ENCODE data around the gene NKAIN2.

NKAIN2 gene

DNA sequence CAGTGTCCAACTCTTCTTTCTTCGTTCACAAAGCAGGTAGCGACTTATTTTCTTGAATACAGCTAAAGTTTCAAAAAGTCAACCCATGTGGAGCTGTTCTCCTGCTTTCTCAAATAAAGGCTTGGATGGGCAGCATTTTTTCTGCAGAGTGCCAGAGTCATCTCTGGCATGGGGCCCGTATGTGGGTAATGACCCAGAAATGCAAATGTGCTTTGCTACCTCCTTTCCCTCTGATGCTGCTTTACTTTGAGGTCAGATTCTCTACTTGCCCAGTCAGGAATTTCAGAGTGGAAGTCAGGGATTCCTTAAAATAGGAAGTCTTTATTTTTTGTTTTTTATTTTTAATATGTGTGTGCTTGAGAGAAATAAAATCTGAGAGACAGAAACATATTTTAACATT is 4.9 kb downstream of the NKAIN2 start:
- no peak for DNase-seq (ENCODE audit: low read depth)

DNA sequence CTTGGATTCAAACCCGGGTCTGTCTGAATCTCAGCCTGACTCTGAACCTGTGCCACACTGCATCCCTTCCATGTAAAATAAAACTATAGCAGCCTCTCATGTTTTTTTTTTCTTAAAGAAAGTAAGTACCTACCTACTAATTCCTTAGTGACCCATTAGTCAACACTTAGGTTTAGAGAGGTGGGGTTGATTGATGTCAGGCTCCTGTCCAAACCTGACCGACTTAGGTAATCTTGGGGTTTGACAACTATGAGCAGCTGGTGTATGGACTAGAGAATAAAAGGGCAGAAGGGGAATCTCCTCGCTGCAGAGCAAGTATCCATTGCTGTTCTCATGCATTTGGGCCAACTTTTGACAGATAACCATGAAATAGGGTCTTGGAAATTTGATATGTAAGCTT is 6.5 kb downstream of the NKAIN2 start:
- no peak for DNase-seq (ENCODE audit: low read depth)

DNA sequence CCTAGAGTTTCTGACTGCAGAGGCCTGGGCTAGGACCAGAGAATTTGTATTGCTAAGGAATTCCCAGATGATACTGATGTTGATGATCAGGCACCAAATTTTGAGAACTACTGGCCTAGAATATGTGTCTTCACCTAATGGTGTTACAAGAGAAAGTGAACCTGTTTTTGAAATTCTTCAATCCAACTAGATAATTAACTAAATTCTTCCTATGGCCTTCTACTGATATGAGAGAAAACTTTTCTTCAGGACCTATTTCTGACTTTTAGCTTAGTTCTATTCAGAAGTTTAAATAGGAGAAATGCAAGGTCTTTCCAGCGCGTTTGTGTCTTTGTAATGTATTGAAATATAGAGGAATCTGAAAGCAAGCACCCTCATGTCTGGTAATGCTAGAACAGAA is 7.3 kb downstream of the NKAIN2 start:
- DNase-seq (ENCODE audit: low read depth) = no peak

DNA sequence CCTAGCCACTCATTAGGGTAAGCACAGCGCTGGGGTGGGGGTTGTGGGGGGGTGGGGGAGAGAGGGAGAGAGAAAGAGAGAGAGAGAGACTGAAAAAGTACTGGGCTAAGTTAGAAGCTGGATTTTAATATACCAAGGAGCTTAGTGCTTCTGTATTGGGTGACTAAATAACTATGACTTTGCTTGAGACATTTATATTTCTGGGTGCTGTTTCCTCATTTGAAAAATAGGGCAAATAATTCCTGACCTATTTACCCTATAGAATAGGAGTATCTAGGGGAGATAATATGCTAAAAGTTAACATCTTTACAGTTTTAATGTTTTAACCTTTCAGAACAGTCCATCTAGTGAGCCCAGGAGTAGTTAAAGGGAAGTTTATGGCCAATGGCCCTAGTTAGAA is 7.7 kb downstream of the NKAIN2 start:
- DNase-seq (ENCODE audit: low read depth) = no peak

DNA sequence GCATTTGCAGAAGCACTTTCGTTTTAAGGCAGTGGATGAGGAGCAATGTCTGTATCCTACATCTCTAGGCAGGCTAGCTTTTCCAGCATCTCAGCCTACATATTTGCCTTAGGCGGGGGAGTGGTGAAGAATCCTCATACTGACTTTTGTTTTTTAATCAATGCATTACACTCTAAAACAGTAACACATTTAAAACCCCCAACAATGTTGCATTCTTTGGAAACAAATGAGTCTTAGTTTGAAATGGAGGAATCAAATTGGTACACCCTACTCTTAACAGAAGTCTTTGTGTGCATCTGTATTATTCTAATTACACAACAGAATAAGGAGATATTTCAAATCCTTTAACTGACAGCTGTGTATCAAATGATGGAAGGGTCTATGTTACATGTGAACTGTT is 9.0 kb downstream of the NKAIN2 start:
- DNase-seq (ENCODE audit: low read depth) = no peak

DNA sequence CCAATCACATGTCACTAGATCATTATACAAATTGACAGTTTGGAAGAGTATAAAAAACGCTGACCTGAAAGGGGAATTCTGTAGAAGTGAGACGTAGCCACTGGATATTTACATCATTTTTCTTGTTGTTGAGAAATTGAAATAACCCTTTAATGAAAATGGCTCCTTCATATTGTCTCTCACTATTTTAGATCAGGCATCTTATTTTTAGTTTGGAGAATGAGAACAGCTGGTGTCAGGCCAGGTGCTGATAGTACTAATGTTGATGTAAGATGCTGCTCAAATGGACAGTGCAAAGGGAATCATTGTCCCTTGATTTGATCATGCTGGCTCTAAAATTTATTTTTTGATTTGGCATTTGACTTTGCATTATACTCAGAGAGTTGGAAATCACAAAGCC is 17.4 kb downstream of the NKAIN2 start:
- DNase-seq (ENCODE audit: low read depth) = no peak

DNA sequence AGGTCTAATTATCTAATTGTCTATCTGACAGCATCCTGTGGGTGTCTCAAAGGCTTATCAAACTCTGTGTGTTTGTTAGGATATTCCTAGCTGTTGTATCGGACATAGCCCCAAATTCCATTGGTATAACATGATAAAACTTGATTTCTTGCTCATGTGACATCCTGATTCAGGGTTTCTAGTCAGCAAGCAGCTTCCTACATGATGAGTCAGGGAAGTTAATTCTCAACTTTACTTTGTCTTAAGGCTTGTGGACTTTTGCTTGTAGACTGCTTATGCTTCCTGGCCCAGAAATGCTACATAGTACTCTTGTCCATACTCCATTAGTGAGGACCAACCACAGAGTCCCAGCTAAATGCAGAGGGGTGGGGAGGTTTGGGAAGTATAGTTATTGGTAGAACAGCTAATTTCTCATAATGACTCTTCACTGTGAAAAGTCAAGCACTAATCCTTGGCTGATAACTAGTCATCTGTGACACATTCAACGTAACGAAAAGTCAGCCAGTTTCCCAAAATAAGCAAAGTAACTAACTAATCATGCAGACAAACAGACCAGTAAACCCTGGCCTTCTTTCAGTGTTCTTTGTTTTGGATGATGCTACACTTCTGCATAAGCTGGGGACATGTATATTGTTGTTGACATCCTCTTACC is 25.8 kb downstream of the NKAIN2 start:
- no peak for DNase-seq (ENCODE audit: low read depth)

DNA sequence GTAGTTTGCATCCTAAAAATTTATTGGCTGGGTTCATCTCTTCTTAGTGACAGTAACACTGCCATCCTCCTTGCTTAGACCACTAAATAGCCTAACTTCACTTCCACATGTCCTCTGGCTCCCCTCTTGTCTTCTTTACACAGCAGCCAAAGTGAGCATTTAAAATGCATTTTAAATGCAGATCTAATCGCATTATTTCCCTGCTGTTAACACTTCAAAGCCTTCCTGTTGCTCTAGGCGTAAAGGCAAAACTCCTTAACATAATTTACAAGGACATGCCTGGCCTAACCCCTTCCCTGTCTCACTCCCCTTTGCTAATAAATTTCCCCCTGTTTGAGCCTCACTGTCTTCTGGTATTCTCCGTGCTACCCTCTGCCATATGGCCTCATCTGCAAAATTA is 26.5 kb downstream of the NKAIN2 start:
- DNase-seq (ENCODE audit: low read depth) = no peak

DNA sequence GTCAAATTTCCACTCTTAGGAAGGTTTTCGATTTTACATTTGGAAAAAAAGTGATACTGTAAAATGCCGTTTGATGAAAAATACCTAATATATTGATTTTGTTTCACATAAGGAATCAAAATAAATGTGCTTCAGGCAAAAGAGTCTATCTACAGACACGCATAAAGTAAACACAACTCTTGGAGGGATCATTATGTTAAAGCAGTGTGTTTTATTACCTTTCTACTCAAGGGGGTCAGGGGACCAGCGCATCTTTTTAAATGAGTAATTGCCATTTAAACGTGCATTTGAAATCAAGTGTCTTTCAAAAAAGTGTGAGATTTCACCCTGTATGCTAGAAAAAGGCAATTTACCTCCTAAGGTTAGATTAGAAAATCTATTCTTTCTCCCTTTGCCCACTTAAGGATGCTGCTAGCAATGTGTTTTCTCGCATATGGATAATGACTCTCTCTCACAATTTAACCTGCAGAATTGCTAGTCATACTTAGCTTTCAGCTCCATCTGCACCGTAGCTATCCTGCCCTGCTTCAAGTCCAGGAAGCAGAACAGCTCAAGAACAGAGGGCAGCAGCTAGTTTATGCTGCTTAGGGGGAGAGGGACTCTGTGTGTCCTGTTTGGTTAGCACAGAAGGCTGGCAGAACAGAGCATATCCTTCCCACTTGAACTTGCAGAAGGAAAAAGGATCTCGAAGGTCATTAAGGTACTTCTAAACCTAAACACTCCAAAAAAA is 35.0 kb downstream of the NKAIN2 start:
- DNase-seq (ENCODE audit: low read depth) = no peak

DNA sequence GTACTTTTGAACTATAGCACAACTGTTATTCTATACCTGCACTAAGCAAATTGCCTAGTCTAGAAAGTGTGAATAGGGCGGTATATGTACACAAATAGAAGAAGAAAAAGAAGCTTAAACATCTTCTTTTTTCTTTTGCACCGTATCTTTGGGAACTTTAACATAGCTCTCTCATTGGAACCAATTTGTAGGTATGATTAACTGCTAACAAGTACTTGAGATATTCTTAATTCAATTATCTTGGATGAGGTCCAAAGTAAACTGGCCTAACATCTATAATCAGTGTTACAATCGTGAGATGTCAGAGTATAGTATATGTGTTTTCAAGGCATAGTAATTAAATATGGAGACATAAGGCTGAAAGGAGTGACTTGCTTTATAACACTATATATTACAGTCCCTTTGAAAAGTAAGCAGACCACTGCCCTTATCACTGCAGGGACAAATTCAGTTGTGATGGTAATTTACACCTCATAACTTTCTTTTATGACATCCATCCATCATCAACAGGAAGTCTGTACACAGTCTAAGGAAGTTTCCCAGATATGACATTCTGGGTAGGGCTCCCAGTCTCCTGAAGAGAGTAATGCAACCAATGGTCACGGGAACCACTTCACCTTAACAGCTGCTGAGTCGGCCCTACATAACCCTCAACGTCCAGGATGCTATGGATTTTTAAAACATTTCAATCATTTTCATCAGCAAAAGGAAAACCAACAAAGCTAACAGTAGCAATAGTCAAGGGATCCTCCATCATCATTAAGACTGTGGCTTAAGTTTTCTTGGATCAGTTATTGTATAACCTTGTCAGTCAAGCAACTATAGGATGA is 37.6 kb downstream of the NKAIN2 start:
- DNase-seq (ENCODE audit: low read depth) = no peak

DNA sequence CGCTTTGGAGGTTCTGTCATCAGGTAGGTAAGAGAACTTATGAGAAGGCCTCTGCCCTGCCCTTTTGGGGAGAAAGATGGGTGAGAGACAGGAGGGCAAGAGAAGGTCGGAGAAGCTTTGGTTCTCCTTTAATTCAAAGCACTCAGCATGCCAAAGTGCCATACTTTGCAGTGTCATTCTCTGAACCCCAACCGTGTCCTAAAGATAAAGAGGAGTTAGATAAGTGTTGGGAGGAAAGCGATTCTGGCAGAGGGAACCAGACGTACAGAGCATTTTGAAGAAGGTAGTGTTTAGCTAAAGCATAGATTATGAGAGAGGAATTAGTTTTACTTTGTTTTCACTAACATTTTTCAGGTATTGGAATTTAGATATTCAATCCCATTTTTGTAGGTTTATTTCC is 40.3 kb downstream of the NKAIN2 start:
- no peak for DNase-seq (ENCODE audit: low read depth)

DNA sequence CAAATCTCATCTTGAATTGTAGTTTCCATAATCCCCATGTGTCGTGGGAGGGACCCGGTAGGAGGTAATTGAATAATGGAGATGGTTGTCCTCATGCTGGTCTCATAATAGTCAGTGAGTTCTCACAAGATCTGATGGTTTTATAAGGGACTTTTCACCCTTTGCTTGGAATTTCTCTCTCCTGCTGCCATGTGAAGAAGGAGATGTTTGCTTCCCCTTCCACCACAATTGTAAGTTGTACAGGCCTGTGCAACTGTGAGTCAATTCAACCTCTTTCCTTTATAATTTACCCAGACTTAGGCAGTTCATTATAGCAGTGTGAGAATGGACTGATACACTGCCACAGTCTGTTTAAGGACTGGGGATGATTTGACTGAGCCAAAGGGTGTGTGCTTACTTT is 44.7 kb downstream of the NKAIN2 start:
- no peak for DNase-seq (ENCODE audit: low read depth)

DNA sequence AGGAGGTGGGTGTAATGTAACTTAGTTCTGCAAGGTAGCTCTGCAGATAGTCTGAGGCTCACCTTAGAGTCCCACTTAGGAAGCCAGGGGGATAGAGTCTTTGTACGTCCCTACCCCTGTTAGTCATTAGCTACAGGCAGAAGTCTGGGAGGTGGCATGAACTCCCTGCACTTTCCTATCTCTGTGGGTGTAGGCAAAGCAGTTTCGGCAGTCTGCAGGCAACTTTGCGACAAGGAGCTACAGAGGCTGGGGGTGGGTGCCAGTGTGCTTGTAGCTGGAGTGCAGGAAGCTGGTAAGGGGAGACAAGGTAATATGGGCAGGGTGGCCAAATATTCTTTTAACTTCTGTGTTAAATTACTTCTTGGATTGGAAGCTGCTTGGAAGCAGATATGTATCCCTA is 45.7 kb downstream of the NKAIN2 start:
- no peak for DNase-seq (ENCODE audit: low read depth)

DNA sequence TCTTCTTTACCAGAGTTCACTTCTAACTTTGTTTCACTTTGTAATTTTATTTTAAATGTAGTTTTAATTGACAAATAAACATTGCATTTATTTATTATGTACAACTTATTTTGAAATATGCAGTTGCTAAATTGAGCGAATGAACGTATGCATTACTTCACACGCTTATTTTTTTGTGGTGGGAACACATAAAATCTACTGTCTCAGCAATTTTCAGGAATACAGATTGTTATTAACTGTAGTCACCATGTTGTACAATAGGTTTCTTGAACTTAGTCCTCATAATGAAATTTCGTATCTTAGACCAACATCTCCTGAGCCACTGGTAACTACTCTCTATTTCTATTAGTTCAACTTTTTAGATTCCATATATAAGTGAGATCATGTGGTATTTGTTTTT is 46.9 kb downstream of the NKAIN2 start:
- no peak for DNase-seq (ENCODE audit: low read depth)

DNA sequence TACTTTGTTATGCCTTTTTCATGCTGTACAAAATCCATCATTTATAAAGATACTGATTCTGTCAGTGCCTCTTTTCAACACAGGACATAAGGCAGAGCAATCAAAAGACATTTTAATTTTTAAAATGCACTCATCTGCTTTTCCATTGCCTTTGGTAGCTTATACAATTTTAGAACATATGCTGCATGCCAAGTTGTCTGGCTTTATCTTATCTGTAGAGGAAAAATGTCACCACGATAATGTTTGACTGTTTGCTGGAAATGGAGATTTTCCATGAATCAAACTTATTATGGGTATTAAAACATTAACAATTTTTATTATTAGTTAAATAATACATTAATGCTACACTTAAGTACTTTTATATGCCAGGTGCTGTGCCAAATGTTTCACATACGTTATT is 50.5 kb downstream of the NKAIN2 start:
- no peak for DNase-seq (ENCODE audit: low read depth)

DNA sequence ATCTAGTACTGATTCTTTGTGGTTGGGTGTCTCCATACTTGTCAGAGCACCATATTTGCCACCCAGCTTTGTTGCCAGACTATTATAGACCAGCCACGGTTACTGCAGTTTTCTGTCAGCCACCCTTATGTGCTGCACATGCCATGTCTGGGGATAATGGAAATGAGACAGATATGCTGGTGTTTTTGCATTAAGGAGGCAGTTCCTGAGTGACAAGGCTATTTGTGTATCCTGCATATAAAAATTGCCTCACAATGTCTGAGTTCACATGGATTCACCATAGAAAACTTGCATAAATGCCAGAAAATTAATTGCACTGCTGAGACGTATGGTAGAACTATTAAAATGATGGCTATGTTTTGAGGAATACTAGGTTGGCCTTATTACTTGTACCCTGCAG is 51.8 kb downstream of the NKAIN2 start:
- DNase-seq (ENCODE audit: low read depth) = no peak

DNA sequence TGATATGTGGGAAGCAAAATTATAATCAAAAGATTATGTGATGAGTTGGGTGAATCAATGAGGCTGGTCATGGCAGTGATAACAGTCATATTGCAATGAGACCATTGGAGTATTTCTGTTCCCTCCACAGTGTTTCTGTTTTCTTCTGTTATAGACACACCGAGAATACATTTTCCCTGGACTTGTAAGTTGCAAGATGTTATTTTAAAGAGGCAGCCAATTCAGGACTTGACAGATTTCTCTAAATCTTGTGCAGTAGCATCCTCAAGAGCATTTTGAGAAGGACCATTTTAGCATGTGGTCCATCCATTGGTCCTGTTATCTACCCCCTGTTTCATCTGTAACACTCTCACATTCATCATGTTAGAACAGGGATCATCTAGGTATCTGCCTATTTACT is 55.6 kb downstream of the NKAIN2 start:
- DNase-seq (ENCODE audit: low read depth) = no peak

DNA sequence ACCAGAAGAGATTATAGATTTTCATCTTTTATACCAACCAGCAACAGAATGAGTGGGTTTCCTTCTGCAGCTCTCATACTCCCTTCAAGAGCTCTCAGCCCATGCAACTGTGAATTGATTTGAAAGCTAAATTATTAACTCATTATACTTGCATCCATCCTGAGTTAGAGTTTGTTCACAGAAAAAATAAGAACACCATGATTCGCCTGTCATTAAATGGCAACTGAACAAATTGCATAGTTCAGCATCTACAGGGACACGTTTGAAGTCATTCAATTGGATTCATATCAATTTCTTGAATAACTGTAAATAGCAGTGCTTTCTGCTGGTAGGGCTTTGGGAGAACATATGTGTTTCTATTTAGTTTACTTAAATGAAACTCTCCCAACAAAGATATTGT is 65.7 kb downstream of the NKAIN2 start:
- no peak for DNase-seq (ENCODE audit: low read depth)

DNA sequence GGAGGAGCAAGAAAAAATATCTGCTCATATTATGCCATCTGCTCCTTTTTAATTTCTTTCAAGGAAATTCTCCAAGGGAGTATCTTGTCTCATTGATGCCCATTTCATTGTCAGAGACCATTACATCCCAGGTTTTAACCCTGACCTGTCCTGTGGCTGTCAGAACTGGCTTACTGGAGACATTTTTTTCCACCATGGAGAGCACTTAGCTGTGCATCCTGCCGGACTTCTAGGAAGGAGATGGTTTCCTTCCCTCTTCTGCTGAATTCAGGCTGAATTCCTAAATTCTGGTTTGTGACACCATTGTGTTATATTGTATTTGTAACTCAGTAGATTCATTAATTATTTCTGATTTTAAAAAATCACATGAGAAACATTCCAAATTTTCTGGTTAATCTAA is 70.3 kb downstream of the NKAIN2 start:
- no peak for DNase-seq (ENCODE audit: low read depth)

DNA sequence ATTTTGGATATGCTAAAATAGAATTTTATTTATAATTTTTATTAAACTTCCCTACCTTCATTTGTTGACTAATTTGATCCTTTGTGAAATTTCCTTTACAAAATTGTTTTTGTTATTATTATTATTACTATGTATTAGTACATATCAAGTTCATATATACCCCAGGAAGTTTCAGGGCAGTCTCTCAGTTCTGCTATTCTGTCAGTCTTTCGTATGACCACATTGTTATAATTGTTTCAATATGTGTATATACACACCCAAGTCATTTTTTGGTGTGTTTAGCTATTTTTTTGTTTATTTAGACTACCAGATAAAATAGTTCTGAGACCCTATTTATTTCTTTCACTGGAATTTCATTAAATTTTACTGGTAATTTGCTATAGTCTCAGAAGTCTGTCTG is 72.1 kb downstream of the NKAIN2 start:
- DNase-seq (ENCODE audit: low read depth) = no peak

DNA sequence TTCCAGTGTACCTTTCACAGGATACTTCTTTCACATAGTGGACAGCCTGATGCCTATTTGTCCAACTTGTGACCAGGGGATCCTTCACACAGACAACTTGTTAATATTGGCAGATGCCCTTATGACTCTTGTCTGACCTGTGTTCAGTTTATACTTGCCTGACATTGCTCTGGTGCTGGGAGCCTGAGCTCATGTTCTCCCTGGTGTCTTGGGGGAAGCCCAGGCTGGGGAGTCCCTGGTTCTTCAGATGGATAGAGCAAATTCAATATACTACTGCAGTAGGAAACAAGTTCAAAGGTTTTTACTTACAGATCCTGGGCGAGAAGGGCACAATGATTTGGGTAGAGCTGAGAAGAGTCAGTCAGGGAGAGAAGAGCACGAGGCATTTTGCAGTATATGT is 76.1 kb downstream of the NKAIN2 start:
- no peak for DNase-seq (ENCODE audit: low read depth)

DNA sequence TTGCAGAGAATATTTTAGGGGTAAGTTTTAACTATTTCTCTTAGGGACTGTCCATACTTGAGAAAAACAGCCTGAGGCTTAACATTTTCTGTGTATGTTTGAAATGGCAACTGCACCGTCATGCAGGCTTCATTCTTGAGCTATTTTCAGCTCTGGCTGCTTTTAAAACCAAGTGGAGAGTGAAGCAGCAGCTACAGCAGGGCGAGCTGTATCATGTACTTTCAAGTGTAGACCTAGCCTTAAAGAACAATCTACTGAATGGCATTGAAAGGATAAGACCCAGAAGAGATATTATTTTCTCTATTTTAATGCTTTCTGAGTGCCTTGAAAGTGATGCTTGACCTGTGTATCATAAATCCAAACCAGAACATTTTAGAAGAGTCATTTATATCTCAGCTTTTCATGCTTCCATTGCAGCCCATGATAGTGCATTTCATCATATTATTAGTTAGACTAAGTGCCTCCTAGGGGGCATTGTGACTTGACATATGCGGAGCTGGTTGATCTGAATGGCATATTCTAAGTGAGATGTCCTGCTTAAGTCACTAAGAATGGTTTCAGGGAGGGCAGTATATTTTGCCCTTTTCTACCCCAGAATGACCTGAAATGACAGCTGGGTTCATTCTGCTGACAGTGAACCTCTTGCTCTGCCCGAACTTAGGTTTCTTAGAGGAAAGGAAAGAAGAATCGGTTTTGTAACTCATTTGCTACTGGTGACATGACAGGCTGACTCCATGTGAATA is 85.3 kb downstream of the NKAIN2 start:
- DNase-seq (ENCODE audit: low read depth) = no peak

DNA sequence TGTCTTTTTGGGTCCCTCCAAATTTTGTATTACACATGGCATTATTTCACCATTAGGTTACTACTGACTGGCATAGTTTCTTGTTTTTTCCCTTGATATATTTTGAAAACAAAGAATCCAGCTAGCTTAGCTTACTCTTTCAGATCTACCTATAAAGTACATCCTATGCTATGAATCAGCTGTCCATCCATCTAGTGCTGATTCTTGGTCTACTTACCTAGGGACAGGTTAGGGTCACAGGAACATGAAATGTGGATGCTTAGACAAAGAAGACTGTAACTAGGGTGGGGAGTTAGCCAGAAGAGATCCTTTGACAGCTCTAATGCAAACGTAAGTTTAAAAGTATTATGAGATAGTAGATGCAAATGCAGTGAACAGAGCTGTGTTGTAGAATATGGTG is 91.7 kb downstream of the NKAIN2 start:
- DNase-seq (ENCODE audit: low read depth) = no peak

Measured in T follicular helper cell (primary cell).